WI38 (cell line): ENCODE results near the gene CDK5R1.
"Not testable (repeated sequence)": the region's sequence is repeated elsewhere in the genome, so short reads cannot be mapped to it uniquely, and the experiment has no call there.

Experiments
- H3K4me3 ChIP-seq: 2 replicates; pipeline ENCODE4 v1.5.1; 2011; ENCODE audit warnings: low read depth, mild to moderate bottlenecking, control low read depth, low read length
- TF ChIP-seq, protein P1 (sequence below): IDR thresholded peaks from 2 replicates; pipeline ENCODE4 v1.5.1; 2012; ENCODE audit warnings: low read depth, mild to moderate bottlenecking, control low read depth, low read length

The CDK5R1 gene

DNA sequence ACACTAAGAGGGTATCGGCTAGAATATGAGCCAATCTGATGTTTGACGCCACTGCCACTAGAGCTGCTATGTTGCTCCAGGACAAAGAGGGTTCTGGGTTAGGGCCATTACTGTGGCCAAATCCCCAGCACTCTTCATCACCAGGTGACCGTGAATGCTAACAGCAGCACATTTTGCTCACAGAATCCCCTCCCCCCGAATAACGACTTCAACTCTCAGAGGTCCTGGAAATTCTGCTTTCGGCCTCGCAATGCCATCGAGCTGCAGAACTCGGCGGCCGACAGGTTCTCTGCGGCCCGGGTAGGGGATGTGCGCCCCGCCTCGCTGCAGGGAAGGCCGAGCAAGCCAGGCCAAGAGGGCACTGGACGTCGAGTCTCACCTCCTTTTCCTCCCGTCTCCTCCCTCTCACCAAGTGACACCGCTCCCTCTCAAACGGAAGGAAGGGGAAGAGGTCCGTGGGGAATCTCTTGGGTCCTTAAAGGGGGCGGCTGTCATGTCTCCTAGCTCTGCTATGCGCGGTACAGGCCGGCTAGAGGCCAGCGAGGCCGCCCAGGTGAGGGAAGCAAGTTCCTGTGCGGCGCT lies 31.9 kb downstream of the CDK5R1 start:
- H3K4me3 ChIP-seq: peak overlapping the region; percentile 54
- TF ChIP-seq, protein P1, sequence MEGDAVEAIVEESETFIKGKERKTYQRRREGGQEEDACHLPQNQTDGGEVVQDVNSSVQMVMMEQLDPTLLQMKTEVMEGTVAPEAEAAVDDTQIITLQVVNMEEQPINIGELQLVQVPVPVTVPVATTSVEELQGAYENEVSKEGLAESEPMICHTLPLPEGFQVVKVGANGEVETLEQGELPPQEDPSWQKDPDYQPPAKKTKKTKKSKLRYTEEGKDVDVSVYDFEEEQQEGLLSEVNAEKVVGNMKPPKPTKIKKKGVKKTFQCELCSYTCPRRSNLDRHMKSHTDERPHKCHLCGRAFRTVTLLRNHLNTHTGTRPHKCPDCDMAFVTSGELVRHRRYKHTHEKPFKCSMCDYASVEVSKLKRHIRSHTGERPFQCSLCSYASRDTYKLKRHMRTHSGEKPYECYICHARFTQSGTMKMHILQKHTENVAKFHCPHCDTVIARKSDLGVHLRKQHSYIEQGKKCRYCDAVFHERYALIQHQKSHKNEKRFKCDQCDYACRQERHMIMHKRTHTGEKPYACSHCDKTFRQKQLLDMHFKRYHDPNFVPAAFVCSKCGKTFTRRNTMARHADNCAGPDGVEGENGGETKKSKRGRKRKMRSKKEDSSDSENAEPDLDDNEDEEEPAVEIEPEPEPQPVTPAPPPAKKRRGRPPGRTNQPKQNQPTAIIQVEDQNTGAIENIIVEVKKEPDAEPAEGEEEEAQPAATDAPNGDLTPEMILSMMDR: no peak

DNA sequence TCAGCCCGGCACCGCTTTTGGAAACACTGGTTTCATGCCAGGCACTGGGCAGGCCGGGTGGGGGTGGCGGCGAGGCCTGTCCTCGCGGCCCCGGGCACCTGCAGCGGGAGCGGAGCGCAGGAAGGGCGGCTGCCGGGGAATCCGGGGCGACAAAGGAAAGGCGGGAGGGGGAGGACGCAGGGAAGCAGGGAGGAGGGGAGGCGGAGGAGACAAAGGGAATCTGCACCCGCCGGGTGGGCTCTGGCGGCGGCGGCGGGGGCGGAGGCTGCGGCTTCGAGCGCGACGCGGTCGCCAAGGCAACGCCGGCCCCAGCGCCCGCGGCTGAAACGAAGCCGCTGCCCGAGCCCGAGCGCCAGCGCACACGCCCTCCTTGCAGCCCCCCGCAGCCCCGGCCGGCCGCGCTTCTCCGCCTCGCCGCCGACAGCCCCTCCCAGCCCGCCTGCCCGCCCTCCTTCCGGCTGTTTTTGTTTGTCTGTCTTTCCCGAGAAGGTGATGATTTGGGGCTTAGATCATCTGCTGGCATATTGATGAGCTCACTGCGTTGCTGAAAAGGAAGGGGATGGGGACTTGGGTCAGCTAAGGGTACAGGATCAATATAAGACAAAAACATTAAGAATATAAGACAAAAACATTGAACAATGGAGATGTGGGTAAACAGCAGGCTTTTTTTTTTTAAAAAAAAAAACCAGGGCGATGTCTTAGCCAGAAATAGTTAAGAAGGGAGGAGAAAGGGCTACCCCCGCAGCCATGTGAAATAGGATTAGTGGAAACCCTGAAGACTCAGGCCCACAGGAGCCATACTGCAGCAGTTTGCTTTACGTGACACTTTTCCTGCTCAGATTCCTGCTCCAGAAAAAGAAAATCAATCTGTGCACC lies 32.7 kb downstream of the CDK5R1 start:
- peak overlapping the region; percentile 54 for H3K4me3 ChIP-seq
- TF ChIP-seq, protein P1: no peak

DNA sequence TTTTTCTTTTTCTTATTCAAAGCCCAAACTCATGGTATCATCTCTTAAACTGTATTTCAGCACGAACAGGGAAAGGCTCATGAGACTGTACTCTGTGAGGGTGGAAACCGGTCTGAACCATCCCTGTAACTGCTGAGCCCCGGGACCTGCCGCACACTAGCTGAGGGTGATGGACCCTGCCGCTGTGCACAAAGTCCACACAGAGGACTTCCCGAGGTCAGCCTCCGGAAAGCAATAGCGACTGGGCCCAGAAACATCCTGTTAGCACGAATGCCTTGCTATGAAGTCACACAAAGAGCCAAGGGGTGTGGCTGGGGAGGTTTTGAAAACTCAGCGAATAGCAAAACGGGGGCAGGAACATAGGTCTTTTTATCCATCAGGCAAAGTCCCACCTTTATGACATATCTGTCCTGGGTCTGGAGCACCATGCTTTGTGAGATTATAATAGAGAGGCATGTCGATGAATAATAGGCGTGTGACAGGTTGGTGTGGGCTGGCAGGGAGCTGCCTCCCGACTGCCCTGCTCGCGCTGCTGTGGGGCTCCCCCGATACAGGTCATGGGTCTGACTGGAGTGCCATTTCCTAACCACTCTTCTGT lies 33.4 kb downstream of the CDK5R1 start:
- TF ChIP-seq, protein P1: no peak
- H3K4me3 ChIP-seq: no peak overlapping the region

DNA sequence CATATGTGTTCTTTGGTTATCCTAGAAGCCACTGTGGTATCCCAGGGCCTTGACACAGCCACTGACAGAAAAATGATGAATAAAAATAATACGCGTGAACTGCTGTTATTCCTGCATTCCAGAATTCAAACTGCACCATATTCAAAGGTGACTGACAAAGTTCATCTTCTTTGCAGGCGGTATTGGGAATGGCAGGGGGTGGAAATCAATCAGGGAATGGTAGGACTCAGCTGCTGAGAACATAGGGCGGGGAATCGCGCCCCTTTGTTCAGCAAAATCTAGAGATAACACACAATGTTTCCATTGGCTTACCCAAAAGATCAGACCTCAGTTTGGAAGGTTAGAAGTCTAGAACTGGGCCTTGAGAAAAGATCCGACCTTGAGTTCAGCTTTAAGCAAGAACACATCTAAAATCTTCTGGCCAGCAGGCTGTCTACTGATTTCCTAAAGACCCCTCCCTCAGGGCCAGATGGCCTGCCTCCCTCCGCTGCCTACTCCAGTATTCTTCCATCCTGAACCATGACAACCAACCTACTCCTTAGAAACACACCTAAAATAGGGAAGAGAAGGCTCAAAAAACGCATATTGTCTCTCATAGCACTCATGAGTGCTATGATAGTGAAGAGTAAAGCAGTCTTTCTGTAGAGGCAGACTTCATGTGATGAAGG lies 34.1 kb downstream of the CDK5R1 start:
- H3K4me3 ChIP-seq: no peak overlapping the region
- TF ChIP-seq, protein P1: no peak

DNA sequence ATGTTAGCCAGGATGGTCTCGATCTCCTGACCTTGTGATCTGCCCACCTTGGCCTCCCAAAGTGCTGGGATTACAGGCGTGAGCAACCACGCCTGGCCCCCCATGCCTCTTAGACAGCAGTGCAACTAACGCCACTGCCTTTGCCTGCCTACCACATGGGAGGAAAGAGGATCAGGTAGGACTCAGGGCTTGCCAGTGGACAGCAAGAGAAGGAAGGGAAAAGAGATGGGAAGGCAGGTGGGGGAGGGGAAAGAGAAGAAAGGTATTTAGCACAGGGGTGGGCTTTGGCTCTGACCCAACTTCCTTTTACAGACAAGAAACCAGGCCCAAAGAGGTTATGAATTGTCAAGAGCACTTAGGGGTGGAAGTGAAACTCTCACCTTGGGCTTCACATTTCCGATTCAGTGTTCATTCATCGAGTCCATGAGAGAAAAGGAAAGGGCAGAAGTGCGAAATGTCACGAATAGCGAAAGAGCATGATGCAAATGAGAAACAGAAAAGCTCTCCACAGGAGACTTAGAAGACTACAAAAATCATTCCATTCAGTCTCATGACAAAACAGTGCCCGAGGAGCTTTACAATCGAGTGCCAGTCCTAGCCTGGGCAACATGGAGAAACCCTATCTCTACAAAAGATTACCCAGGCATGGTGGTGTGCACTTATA lies 36.4 kb downstream of the CDK5R1 start:
- TF ChIP-seq, protein P1: no peak
- no peak overlapping the region for H3K4me3 ChIP-seq

DNA sequence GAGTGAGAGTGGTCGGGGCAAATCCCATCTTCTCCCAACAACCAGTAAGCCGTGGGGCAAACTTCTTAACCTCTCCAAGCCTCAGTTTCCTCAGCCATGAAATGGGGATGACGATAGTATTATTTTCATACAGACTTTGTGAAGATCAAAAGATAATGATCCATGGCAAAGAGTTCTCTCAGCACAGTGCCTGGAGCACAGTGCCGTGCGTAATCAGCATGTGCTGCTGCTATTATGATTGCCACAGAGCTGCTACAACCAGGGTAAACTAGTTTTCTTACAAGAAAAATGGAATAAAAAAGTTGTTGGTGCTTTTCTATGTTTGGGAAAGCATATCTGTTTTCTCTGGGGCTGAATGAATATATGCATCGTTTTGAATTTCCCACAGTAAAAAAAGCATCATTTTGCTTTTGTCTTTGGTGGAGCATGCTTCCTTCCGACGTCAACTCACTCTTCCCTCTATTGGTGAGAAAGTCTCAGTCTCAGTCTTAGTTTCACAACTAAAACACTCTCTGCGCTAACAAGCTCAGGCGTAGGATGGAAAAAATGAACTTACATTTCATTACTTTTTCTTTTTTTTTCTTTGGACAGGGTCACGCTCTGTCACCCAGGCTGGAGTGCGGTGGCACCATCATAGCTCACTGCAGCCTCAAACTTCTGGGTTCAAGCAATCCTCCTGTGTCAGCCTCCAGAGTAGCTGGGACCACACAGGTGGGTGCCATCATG lies 37.2 kb downstream of the CDK5R1 start:
- TF ChIP-seq, protein P1: no peak
- no peak overlapping the region for H3K4me3 ChIP-seq

DNA sequence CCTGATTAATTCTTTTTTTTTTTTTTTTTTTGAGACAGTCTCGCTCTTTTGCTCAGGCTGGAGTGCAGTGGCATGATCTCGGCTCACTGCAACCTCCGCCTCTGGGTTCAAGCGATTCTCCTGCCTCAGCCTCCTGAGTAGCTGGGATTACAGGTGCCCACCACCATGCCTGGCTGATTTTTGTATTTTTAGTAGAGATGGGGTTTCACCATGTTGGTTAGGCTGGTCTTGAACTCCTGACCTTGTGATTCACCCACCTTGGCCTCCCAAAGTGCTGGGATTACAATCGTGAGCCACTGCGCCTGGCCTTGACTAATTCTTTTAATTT lies 37.7 kb downstream of the CDK5R1 start:
- not testable (repeated sequence) for H3K4me3 ChIP-seq
